DOHH2 (cell line): ENCODE data around the gene SNAPC3.

Source experiments
- EZH2phosphoT487 ChIP-seq: fragments of 200-600 bp; sonication (generic); IDR thresholded peaks from 2 replicates; pipeline ENCODE4 v1.6.1; 2017; ENCODE audit warnings: borderline replicate concordance, mild to moderate bottlenecking, antibody characterized with exemption, low read length, moderate library complexity, mixed read lengths
- TF ChIP-seq, protein P1 (sequence below): fragments of 200-600 bp; sonication (generic); IDR thresholded peaks from one replicate; pipeline ENCODE4 v1.5.1; 2014; ENCODE audit warnings: antibody characterized with exemption, mild to moderate bottlenecking, low read depth, low read length; ENCODE audit not compliant: poor library complexity, severe bottlenecking

GRCh38 chr9:15392363-15392762 is 30.3 kb upstream of the SNAPC3 start:
- TF ChIP-seq, protein P1, sequence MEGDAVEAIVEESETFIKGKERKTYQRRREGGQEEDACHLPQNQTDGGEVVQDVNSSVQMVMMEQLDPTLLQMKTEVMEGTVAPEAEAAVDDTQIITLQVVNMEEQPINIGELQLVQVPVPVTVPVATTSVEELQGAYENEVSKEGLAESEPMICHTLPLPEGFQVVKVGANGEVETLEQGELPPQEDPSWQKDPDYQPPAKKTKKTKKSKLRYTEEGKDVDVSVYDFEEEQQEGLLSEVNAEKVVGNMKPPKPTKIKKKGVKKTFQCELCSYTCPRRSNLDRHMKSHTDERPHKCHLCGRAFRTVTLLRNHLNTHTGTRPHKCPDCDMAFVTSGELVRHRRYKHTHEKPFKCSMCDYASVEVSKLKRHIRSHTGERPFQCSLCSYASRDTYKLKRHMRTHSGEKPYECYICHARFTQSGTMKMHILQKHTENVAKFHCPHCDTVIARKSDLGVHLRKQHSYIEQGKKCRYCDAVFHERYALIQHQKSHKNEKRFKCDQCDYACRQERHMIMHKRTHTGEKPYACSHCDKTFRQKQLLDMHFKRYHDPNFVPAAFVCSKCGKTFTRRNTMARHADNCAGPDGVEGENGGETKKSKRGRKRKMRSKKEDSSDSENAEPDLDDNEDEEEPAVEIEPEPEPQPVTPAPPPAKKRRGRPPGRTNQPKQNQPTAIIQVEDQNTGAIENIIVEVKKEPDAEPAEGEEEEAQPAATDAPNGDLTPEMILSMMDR: no peak
- no peak for TF ChIP-seq EZH2phosphoT487
